ENCODE data around the gene RD3L.
A peak's percentile ranks its signal among the peaks of the same experiment; 100 is the strongest.
"Not testable (repeated sequence)": the region's sequence is repeated elsewhere in the genome, so short reads cannot be mapped to it uniquely, and the experiment has no call there.

The RD3L gene

GRCh38 chr14:103928011-103928890 is 14.1 kb downstream of the RD3L start, which contains the start of gene TDRD9:
Gene TDRD9 (plus strand): TSS chr14:103928456. CDS start chr14:103928510, 54 bp downstream.
- Histone ChIP-seq H3K9me3 (peaks cover 13% of the 10 kb centered on the region), H3K36me3 (no peaks in the 10 kb centered on the region), H3K27ac (no peak within 1 kb of the TSS), H3K27me3 (no peaks in the 10 kb centered on the region), H3K4me3 (no peak within 1 kb of the TSS), H3K4me1 (no peaks in the 10 kb centered on the region), H4K20me1 (no peaks in the 10 kb centered on the region), H3K9ac (no peak within 1 kb of the TSS), H3K4me2 (no peak within 1 kb of the TSS)
- no peak for TF ChIP-seq Cebpa-rat (IDR thresholded peaks at IDR 0.05)

- no peaks in the 10 kb centered on the region for H3K36me3 ChIP-seq
- H3K27me3 ChIP-seq, result no peaks in the 10 kb centered on the region
- H3K9me3 ChIP-seq, result peaks cover 13% of the 10 kb centered on the region
- no peak overlapping the region for H3K9ac ChIP-seq
- H3K4me3 ChIP-seq, result no peak overlapping the region
- no peaks in the 10 kb centered on the region for H3K4me1 ChIP-seq
- no peak overlapping the region for H3K4me2 ChIP-seq
- H3K27ac ChIP-seq, result no peak overlapping the region
- TF ChIP-seq Cebpa-rat (IDR thresholded peaks at IDR 0.05), result no peak
- no peaks in the 10 kb centered on the region for H4K20me1 ChIP-seq
Observed at GRCh38 chr14:103927566-103927965, 14.8 kb downstream of the RD3L start.

GRCh38 chr14:103925316-103925715 is 17.0 kb downstream of the RD3L start:
- TF ChIP-seq Cebpa-rat (IDR thresholded peaks at IDR 0.05), result no peak
- Histone ChIP-seq H3K4me3 (no peak overlapping the region), H4K20me1 (peaks cover 9% of the 10 kb centered on the region), H3K4me2 (no peak overlapping the region), H3K4me1 (peaks cover 9% of the 10 kb centered on the region), H3K27me3 (no peaks in the 10 kb centered on the region), H3K27ac (no peak overlapping the region), H3K9ac (no peak overlapping the region), H3K36me3 (no peaks in the 10 kb centered on the region), H3K9me3 (peaks cover 13% of the 10 kb centered on the region)

GRCh38 chr14:103923863-103924262 is 18.5 kb downstream of the RD3L start:
- Histone ChIP-seq H3K4me1 (peaks cover 18% of the 10 kb centered on the region), H3K9me3 (peaks cover 13% of the 10 kb centered on the region), H4K20me1 (peaks cover 24% of the 10 kb centered on the region), H3K4me3 (no peak overlapping the region), H3K27me3 (no peaks in the 10 kb centered on the region), H3K9ac (no peak overlapping the region), H3K36me3 (peaks cover 7% of the 10 kb centered on the region; the same call in 1 of the 2 replicates), H3K4me2 (peak overlapping the region; percentile 26; the same call in 1 of the 2 replicates), H3K27ac (no peak overlapping the region)
- no peak for TF ChIP-seq Cebpa-rat (IDR thresholded peaks at IDR 0.05)

- not testable (repeated sequence) for H3K9me3 ChIP-seq, H3K27me3 ChIP-seq, H3K27ac ChIP-seq, H3K9ac ChIP-seq
- H3K4me1 ChIP-seq, result peaks cover 18% of the 10 kb centered on the region
- H3K36me3 ChIP-seq, result peaks cover 27% of the 10 kb centered on the region
- H3K4me2 ChIP-seq, result peak overlapping the region; percentile 78
- H3K4me3 ChIP-seq, result peak overlapping the region; percentile 86
- H4K20me1 ChIP-seq, result peaks cover 44% of the 10 kb centered on the region
Observed at GRCh38 chr14:103921855-103922200, 20.5 kb downstream of the RD3L start.

GRCh38 chr14:103920981-103921854 is 21.1 kb downstream of the RD3L start:
- no peak for TF ChIP-seq Cebpa-rat (IDR thresholded peaks at IDR 0.05)
- Histone ChIP-seq H3K27me3 (no peaks in the 10 kb centered on the region), H3K4me1 (peaks cover 18% of the 10 kb centered on the region), H3K27ac (peak overlapping the region; percentile 86), H3K9me3 (no peaks in the 10 kb centered on the region), H3K4me2 (peak overlapping the region; percentile 97), H4K20me1 (peaks cover 50% of the 10 kb centered on the region), H3K36me3 (peaks cover 33% of the 10 kb centered on the region), H3K4me3 (peak overlapping the region; percentile 86), H3K9ac (peak overlapping the region; percentile 94)

GRCh38 chr14:103916636-103917262 is 25.6 kb downstream of the RD3L start:
- H3K4me3 ChIP-seq, result no peak overlapping the region
- H3K4me1 ChIP-seq, result peaks cover 16% of the 10 kb centered on the region
- H3K27ac ChIP-seq, result no peak overlapping the region
- no peak for TF ChIP-seq Cebpa-rat (IDR thresholded peaks at IDR 0.05)
- H3K4me2 ChIP-seq, result no peak overlapping the region
- peaks cover 91% of the 10 kb centered on the region for H4K20me1 ChIP-seq
- no peaks in the 10 kb centered on the region for H3K27me3 ChIP-seq
- peak overlapping the region; percentile 22; the same call in 1 of the 2 replicates for H3K9ac ChIP-seq
- peaks cover 78% of the 10 kb centered on the region for H3K36me3 ChIP-seq
- H3K9me3 ChIP-seq, result no peaks in the 10 kb centered on the region

- Histone ChIP-seq H3K4me2 (no peak overlapping the region), H3K36me3 (peaks cover 86% of the 10 kb centered on the region), H3K9ac (no peak overlapping the region), H3K4me1 (peaks cover 14% of the 10 kb centered on the region), H3K9me3 (no peaks in the 10 kb centered on the region), H4K20me1 (peaks cover 93% of the 10 kb centered on the region), H3K27me3 (no peaks in the 10 kb centered on the region), H3K27ac (no peak overlapping the region), H3K4me3 (no peak overlapping the region)
- TF ChIP-seq Cebpa-rat (IDR thresholded peaks at IDR 0.05), result no peak
Observed at GRCh38 chr14:103915616-103916015, 26.7 kb downstream of the RD3L start.

- peaks cover 54% of the 10 kb centered on the region for H3K36me3 ChIP-seq
- H3K4me3 ChIP-seq, result no peak overlapping the region
- peaks cover 25% of the 10 kb centered on the region for H3K4me1 ChIP-seq
- H3K9me3 ChIP-seq, result no peaks in the 10 kb centered on the region
- no peak overlapping the region for H3K4me2 ChIP-seq
- peaks cover 46% of the 10 kb centered on the region for H4K20me1 ChIP-seq
- H3K27me3 ChIP-seq, result no peaks in the 10 kb centered on the region
- no peak for TF ChIP-seq Cebpa-rat (IDR thresholded peaks at IDR 0.05)
- H3K27ac ChIP-seq, result no peak overlapping the region
- 0 out of 2 replicates have a peak overlapping the region, but pooled peaks have one; percentile 15 for H3K9ac ChIP-seq
Observed at GRCh38 chr14:103910984-103911383, 31.3 kb downstream of the RD3L start.
